ENCODE data around the gene AMER1. TPM values are rescaled to one million over a fixed set of nuclear protein-coding genes. Genes with fewer than 3 reads are reported as not detected.

Gene AMER1
- total and polyA plus RNA-seq, 2 donors (not counting 1 experiment from before 2014, with no cell fraction given): 0.95 to 1.7 TPM

- no peak overlapping the region for H3K27ac ChIP-seq (ENCODE audit: insufficient read depth, low read length)
- no peak overlapping the region for H2AFZ ChIP-seq (ENCODE audit: low read length)
- H3K4me1 ChIP-seq (ENCODE audit: control insufficient read depth, extremely low read depth, insufficient read depth, low read length): no peaks in the 10 kb centered on the region
- no peaks in the 10 kb centered on the region for H3K79me2 ChIP-seq (ENCODE audit: control insufficient read depth, insufficient read depth, low read length)
- H3K9ac ChIP-seq (ENCODE audit: insufficient read depth, low read length): no peak overlapping the region
- DNase-seq (ENCODE audit: low read depth in 2 of 2): no peak
- no peak overlapping the region for H3K4me2 ChIP-seq (ENCODE audit: extremely low read depth, insufficient read depth, low read length)
- no peak overlapping the region for H3K4me3 ChIP-seq (replicated peaks in 1 of 4; ENCODE audit: control extremely low read depth in 1 of 4, insufficient read depth in 1 of 4, low read depth in 3 of 4, low read length in 4 of 4)
- H3K27me3 ChIP-seq (ENCODE audit: control insufficient read depth, insufficient read depth, low read length): no peaks in the 10 kb centered on the region
- H3K9me3 ChIP-seq (ENCODE audit: control insufficient read depth, insufficient read depth, low read depth, low read length): no peaks in the 10 kb centered on the region
- TF ChIP-seq, protein P1, sequence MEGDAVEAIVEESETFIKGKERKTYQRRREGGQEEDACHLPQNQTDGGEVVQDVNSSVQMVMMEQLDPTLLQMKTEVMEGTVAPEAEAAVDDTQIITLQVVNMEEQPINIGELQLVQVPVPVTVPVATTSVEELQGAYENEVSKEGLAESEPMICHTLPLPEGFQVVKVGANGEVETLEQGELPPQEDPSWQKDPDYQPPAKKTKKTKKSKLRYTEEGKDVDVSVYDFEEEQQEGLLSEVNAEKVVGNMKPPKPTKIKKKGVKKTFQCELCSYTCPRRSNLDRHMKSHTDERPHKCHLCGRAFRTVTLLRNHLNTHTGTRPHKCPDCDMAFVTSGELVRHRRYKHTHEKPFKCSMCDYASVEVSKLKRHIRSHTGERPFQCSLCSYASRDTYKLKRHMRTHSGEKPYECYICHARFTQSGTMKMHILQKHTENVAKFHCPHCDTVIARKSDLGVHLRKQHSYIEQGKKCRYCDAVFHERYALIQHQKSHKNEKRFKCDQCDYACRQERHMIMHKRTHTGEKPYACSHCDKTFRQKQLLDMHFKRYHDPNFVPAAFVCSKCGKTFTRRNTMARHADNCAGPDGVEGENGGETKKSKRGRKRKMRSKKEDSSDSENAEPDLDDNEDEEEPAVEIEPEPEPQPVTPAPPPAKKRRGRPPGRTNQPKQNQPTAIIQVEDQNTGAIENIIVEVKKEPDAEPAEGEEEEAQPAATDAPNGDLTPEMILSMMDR (conservative IDR thresholded peaks at IDR 0.05 in 1 of 2, IDR thresholded peaks at IDR 0.05 in 1 of 2; ENCODE audit: low read depth in 1 of 2, low read length in 2 of 2): no peak
- no peak for TF ChIP-seq EZH2 (IDR thresholded peaks at IDR 0.05; ENCODE audit: low read length, missing control alignments)
- no peaks in the 10 kb centered on the region for H4K20me1 ChIP-seq (ENCODE audit: control insufficient read depth, extremely low read depth, insufficient read depth, low read length)
- peaks cover 3% of the 10 kb centered on the region for H3K36me3 ChIP-seq (ENCODE audit: control insufficient read depth, insufficient read depth, low read length)
These were observed 15.3 kb downstream of the AMER1 start for GRCh38 chrX:64190136-64190740.

DNA sequence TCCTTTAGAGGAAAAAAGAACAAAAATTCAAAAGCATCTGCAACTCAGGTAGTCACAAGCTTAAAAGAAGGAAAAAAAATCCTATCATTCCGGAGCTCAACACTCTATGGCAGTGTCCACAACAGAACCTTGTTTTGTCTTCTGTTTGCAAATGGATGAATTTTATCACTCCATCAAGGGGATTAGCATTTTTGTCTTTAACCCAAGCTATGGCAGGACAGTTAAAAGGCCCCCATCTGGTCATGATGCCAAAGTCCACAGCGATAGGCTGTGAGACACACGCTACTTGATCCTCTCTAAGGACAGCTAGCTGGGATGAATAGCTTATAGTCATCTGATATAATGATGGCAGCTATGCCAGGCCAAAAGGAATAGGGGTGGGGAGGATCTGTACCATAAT is 16.6 kb downstream of the AMER1 start:
- TF ChIP-seq, protein P1 (conservative IDR thresholded peaks at IDR 0.05 in 1 of 2, IDR thresholded peaks at IDR 0.05 in 1 of 2; ENCODE audit: low read depth in 1 of 2, low read length in 2 of 2): no peak
- no peak for TF ChIP-seq EZH2 (IDR thresholded peaks at IDR 0.05; ENCODE audit: low read length, missing control alignments)
- H3K4me2 ChIP-seq (ENCODE audit: extremely low read depth, insufficient read depth, low read length): no peak overlapping the region

DNA sequence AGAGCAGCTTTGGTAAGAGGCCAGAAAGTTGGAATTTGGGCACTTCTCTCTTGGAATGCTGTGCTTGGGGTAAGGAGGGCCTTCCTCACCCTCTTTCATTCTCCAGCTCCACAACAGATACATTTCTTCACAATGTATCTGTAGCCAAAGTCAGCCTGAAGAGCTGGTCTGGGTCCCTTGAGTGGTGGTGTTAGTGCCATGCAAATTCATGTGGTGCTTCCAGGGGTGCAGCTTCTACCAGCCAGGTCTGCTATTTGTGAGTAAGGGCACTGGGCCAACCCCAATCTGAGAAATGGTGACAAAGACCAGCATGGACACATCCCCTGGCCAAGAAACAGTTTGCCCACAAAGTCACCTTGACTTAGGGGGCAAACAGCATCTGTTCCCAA is 17.8 kb downstream of the AMER1 start:
- Histone ChIP-seq H3K9ac (ENCODE audit: insufficient read depth, low read length) (no peak overlapping the region), H3K27me3 (ENCODE audit: control insufficient read depth, insufficient read depth, low read length) (no peaks in the 10 kb centered on the region), H3K4me2 (ENCODE audit: extremely low read depth, insufficient read depth, low read length) (no peak overlapping the region), H4K20me1 (ENCODE audit: control insufficient read depth, extremely low read depth, insufficient read depth, low read length) (no peaks in the 10 kb centered on the region), H3K4me3 (replicated peaks in 1 of 4; ENCODE audit: control extremely low read depth in 1 of 4, insufficient read depth in 1 of 4, low read depth in 3 of 4, low read length in 4 of 4) (no peak overlapping the region), H3K27ac (ENCODE audit: insufficient read depth, low read length) (no peak overlapping the region), H2AFZ (ENCODE audit: low read length) (no peak overlapping the region), H3K36me3 (ENCODE audit: control insufficient read depth, insufficient read depth, low read length) (peaks cover 3% of the 10 kb centered on the region), H3K4me1 (ENCODE audit: control insufficient read depth, extremely low read depth, insufficient read depth, low read length) (no peaks in the 10 kb centered on the region), H3K9me3 (ENCODE audit: control insufficient read depth, insufficient read depth, low read depth, low read length) (no peaks in the 10 kb centered on the region), H3K79me2 (ENCODE audit: control insufficient read depth, insufficient read depth, low read length) (no peaks in the 10 kb centered on the region)
- no peak for DNase-seq (ENCODE audit: low read depth in 2 of 2)
- TF ChIP-seq EZH2 (IDR thresholded peaks at IDR 0.05; ENCODE audit: low read length, missing control alignments): no peak
- TF ChIP-seq, protein P1 (conservative IDR thresholded peaks at IDR 0.05 in 1 of 2, IDR thresholded peaks at IDR 0.05 in 1 of 2; ENCODE audit: low read depth in 1 of 2, low read length in 2 of 2): no peak

More for the DNA sequence above, 16.6 kb downstream of the AMER1 start:
- Histone ChIP-seq H3K4me3 (replicated peaks in 1 of 4; ENCODE audit: control extremely low read depth in 1 of 4, insufficient read depth in 1 of 4, low read depth in 3 of 4, low read length in 4 of 4) (no peak overlapping the region), H3K9me3 (ENCODE audit: control insufficient read depth, insufficient read depth, low read depth, low read length) (no peaks in the 10 kb centered on the region), H2AFZ (ENCODE audit: low read length) (no peak overlapping the region), H3K27ac (ENCODE audit: insufficient read depth, low read length) (no peak overlapping the region), H4K20me1 (ENCODE audit: control insufficient read depth, extremely low read depth, insufficient read depth, low read length) (no peaks in the 10 kb centered on the region), H3K79me2 (ENCODE audit: control insufficient read depth, insufficient read depth, low read length) (no peaks in the 10 kb centered on the region), H3K27me3 (ENCODE audit: control insufficient read depth, insufficient read depth, low read length) (no peaks in the 10 kb centered on the region), H3K9ac (ENCODE audit: insufficient read depth, low read length) (no peak overlapping the region), H3K36me3 (ENCODE audit: control insufficient read depth, insufficient read depth, low read length) (peaks cover 3% of the 10 kb centered on the region), H3K4me1 (ENCODE audit: control insufficient read depth, extremely low read depth, insufficient read depth, low read length) (no peaks in the 10 kb centered on the region)
- no peak for DNase-seq (ENCODE audit: low read depth in 2 of 2)
